Smooth muscle cell (in vitro differentiated cells): ENCODE data around the gene MAP7D1. TPM values are rescaled to one million over a fixed set of nuclear protein-coding genes. Genes with fewer than 3 reads are reported as not detected.
A peak's percentile ranks its signal among the peaks of the same experiment; 100 is the strongest.

Experiments
- DNase-seq: peaks from one replicate; lab custom pipeline; 2025; ENCODE audit not compliant: unreplicated experiment; lab: John Stamatoyannopoulos, UW
- H2AFZ ChIP-seq: fragments of 200-600 bp; sonication (generic); 2 replicates; pipeline ENCODE4 v1.6.0; 2016; ENCODE audit warnings: antibody characterized with exemption, low read depth, mild to moderate bottlenecking
- H3F3A ChIP-seq: fragments of 200-600 bp; sonication (generic); 2 replicates; pipeline ENCODE4 v1.6.0; 2017; ENCODE audit warnings: antibody characterized with exemption, low read depth
- H3K27ac ChIP-seq: fragments of 200-600 bp; sonication (generic); 2 replicates; pipeline ENCODE4 v1.5.1; 2016; ENCODE audit warnings: low read depth, mild to moderate bottlenecking
- H3K27me3 ChIP-seq: fragments of 200-600 bp; sonication (generic); 2 replicates; pipeline ENCODE4 v1.6.1; 2016; ENCODE audit warnings: low read depth, mild to moderate bottlenecking
- H3K36me3 ChIP-seq: fragments of 200-600 bp; sonication (generic); 2 replicates; pipeline ENCODE4 v1.5.1; 2016; ENCODE audit warnings: low read depth
- H3K4me1 ChIP-seq: fragments of 200-600 bp; sonication (generic); 2 replicates; pipeline ENCODE4 v1.5.1; 2016; ENCODE audit warnings: low read depth
- H3K4me2 ChIP-seq: fragments of 200-600 bp; sonication (generic); 2 replicates; pipeline ENCODE4 v1.6.0; 2016; ENCODE audit warnings: mild to moderate bottlenecking
- H3K4me3 ChIP-seq: fragments of 200-600 bp; sonication (generic); 2 replicates; pipeline ENCODE4 v1.5.1; 2016; ENCODE audit warnings: mild to moderate bottlenecking
- H3K79me2 ChIP-seq: fragments of 200-600 bp; sonication (generic); 2 replicates; pipeline ENCODE4 v1.6.0; 2016; ENCODE audit warnings: low read depth, mild to moderate bottlenecking
- H3K9ac ChIP-seq: fragments of 200-600 bp; sonication (generic); 2 replicates; pipeline ENCODE4 v1.6.0; 2016; ENCODE audit warnings: low read depth
- H3K9me3 ChIP-seq: fragments of 200-600 bp; sonication (generic); replicated peaks from 2 replicates; pipeline ENCODE4 v1.5.1; 2016; ENCODE audit warnings: low read depth
- H4K20me1 ChIP-seq: fragments of 200-600 bp; sonication (generic); 2 replicates; pipeline ENCODE4 v1.6.0; 2016; ENCODE audit warnings: low read depth
- WGBS: methylation state at CpG from one replicate; pipeline ENCODE4 v1.1.7; 2016; ENCODE audit warnings: low lambda C conversion rate; 5-methylcytosine and 5-hydroxymethylcytosine counted together
- polyA plus RNA-seq: library from polyadenylated mRNA; unstranded; fragments of >200 nt; fragmentation: Nextera tagmentation; extraction: Ambion mirVana; gene quantifications from 2 replicates; pipeline ENCODE4 v1.2.1, GENCODE V29; 2016
- total RNA-seq: library from RNA; depleted of rRNA; stranded (reverse); fragments of >200 nt; gene quantifications from 2 replicates; pipeline ENCODE4 v1.2.3, GENCODE V29; 2014
- TF ChIP-seq, protein P1 (sequence below): fragments of 200-600 bp; sonication (generic); IDR thresholded peaks from 2 replicates; pipeline ENCODE4 v1.5.1; 2017; ENCODE audit warnings: borderline replicate concordance, mild to moderate bottlenecking, antibody characterized with exemption; ENCODE audit not compliant: insufficient read depth, poor library complexity, severe bottlenecking

MAP7D1 gene
- total and polyA plus RNA-seq, 2 experiments from 2014 or later: 109 to 169 TPM

DNA sequence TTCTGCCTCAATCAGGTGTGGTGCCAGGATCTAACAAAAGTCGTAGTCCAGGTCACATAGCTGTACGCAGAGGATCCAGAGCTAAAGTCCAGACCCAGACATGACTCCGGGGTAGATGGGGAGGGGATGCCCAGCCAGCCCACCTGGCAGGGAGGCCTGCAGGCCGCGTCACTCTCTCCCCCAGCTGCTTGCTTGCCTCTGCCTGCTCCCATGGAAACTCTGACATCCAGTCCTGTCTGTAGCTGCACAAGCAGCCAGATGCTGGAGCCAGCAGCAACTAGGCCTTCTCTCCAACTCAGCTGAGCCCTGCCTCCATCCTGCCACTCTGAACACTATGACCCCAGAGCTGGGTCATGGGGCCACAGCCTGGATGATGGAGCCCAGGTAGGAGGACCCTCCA is 39.1 kb upstream of the MAP7D1 start:
- H3K27me3 ChIP-seq: no peaks in the 10 kb centered on the region
- no peak overlapping the region for H3K4me2 ChIP-seq
- no peaks in the 10 kb centered on the region for H3K79me2 ChIP-seq
- H3K27ac ChIP-seq: peak overlapping the region; percentile 17
- H4K20me1 ChIP-seq: no peaks in the 10 kb centered on the region
- no peaks in the 10 kb centered on the region for H3K9me3 ChIP-seq
- TF ChIP-seq, protein P1, sequence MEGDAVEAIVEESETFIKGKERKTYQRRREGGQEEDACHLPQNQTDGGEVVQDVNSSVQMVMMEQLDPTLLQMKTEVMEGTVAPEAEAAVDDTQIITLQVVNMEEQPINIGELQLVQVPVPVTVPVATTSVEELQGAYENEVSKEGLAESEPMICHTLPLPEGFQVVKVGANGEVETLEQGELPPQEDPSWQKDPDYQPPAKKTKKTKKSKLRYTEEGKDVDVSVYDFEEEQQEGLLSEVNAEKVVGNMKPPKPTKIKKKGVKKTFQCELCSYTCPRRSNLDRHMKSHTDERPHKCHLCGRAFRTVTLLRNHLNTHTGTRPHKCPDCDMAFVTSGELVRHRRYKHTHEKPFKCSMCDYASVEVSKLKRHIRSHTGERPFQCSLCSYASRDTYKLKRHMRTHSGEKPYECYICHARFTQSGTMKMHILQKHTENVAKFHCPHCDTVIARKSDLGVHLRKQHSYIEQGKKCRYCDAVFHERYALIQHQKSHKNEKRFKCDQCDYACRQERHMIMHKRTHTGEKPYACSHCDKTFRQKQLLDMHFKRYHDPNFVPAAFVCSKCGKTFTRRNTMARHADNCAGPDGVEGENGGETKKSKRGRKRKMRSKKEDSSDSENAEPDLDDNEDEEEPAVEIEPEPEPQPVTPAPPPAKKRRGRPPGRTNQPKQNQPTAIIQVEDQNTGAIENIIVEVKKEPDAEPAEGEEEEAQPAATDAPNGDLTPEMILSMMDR: no peak
- 75% methylated on average over 5 of the region's 5 CpGs for WGBS
- no peak for DNase-seq
- peaks cover 21% of the 10 kb centered on the region for H3K4me1 ChIP-seq
- H3K9ac ChIP-seq: no peak overlapping the region
- H3K36me3 ChIP-seq: no peaks in the 10 kb centered on the region
- no peak overlapping the region for H3K4me3 ChIP-seq
- no peak overlapping the region for H2AFZ ChIP-seq
- peaks cover 4% of the 10 kb centered on the region for H3F3A ChIP-seq

DNA sequence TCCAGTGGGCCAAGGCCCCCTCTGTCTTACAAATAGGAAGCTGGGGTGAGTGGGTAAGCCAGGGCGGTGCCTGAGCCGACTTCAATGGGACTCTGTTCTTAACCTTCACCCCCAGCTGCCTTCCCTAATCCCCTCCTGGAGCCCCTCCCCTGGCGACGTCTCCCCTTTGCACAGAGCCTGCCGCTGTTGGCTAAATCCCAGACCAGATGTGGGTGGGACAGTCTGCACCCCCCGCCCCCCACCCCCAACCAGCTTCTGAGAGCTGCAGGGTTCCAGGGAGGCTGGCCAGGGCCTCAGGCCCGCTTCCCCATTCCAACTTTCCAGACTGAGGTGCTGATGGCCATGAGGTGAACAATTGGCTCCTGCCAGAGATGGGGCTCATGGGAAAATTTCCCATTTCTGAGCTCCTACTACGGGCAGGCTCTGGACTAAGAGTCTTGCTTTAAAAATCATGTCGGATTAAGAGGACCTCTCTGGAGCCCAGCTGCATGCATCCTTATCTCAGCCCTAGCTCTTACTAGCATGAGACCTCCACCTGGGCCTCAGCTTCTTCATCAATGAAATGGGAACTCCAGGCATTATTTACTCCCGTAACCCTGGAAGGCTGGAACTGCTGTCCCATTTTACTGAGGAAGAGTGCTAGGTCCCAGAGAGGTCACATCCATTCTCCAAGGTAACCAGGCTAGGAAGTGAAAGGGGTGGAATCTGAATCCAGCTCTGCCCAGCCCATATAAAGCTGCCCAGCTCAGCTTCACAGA is 37.3 kb upstream of the MAP7D1 start:
- Histone ChIP-seq H3K79me2 (no peaks in the 10 kb centered on the region), H3K9me3 (no peaks in the 10 kb centered on the region), H2AFZ (no peak overlapping the region), H3K4me2 (peak overlapping the region; percentile 69), H3K36me3 (no peaks in the 10 kb centered on the region), H4K20me1 (no peaks in the 10 kb centered on the region), H3K27ac (peak overlapping the region; percentile 17), H3K27me3 (no peaks in the 10 kb centered on the region), H3K4me3 (no peak overlapping the region), H3K9ac (no peak overlapping the region), H3F3A (peaks cover 4% of the 10 kb centered on the region), H3K4me1 (peaks cover 21% of the 10 kb centered on the region)
- no peak for DNase-seq
- 67% methylated on average over 9 of the region's 10 CpGs for WGBS
- TF ChIP-seq, protein P1: no peak

DNA sequence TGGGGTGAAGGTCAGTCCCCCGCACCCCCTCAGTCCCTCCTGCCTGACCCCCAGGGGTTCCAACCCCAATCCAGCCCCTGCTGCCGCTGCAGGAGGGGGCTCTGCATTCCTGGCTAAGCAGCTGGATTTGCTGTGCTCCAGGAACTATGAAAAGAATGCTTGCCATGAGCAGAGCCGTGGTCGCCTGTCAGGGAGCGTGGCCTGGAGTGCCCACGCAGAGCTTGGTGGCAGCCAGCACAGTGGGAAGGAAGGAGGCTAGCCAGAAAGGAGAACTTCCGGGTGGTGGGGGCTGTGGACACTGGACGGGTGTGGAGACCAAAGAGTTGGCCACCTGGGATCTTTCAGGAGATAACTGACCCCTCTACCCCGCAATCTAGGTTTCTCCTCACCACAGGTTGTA is 36.5 kb upstream of the MAP7D1 start:
- WGBS: 20% methylated on average over 8 of the region's 9 CpGs

More for the DNA sequence above, 36.5 kb upstream of the MAP7D1 start:
- Histone ChIP-seq H2AFZ (no peak overlapping the region), H3K9ac (no peak overlapping the region), H3K27ac (peak overlapping the region; percentile 60), H3K36me3 (no peaks in the 10 kb centered on the region), H3K4me3 (no peak overlapping the region), H3K4me1 (peaks cover 21% of the 10 kb centered on the region), H4K20me1 (no peaks in the 10 kb centered on the region), H3K79me2 (no peaks in the 10 kb centered on the region), H3K9me3 (no peaks in the 10 kb centered on the region), H3K4me2 (peak overlapping the region; percentile 69), H3F3A (peaks cover 4% of the 10 kb centered on the region), H3K27me3 (no peaks in the 10 kb centered on the region)
- no peak for DNase-seq
- TF ChIP-seq, protein P1: no peak
